Sigmoid colon (tissue), 7 donors: Measurements from ENCODE around the gene DES. TPM values are rescaled to one million over a fixed set of nuclear protein-coding genes. Genes with fewer than 3 reads are reported as not detected.

Experiments used
- DNase-seq: peaks from one replicate; pipeline ENCODE4 v3.0.0-alpha.2; 2019
- H3K27ac ChIP-seq, 4 donors: fragments of 200-600 bp; sonication (generic); one replicate each; pipeline ENCODE4 v1.5.1; 2016 to 2019; ENCODE audit warnings: mild to moderate bottlenecking in 1 of 4
- H3K27me3 ChIP-seq, 3 donors: fragments of 200-600 bp; sonication (generic); one replicate each; pipeline ENCODE4 v1.5.1; 2019; ENCODE audit warnings: mild to moderate bottlenecking in 1 of 3
- H3K36me3 ChIP-seq, 4 donors: fragments of 200-600 bp; sonication (generic); one replicate each; pipeline ENCODE4 v1.5.1; 2016 to 2019
- H3K4me1 ChIP-seq, 4 donors: fragments of 200-600 bp; sonication (generic); one replicate each; pipeline ENCODE4 v1.5.1; 2017 to 2019
- H3K4me3 ChIP-seq, 4 donors: fragments of 200-600 bp; sonication (generic); one replicate each; pipeline ENCODE4 v1.5.1; 2017 to 2019; ENCODE audit warnings: mild to moderate bottlenecking in 2 of 4, moderate library complexity in 1 of 4
- H3K9me3 ChIP-seq, 4 donors: fragments of 200-600 bp in 3 of 4; sonication (generic) in 3 of 4; one replicate each; pipeline versions ENCODE4 v1.5.1 to v1.6.1; 2013 to 2019
- CTCF ChIP-seq, 4 experiments: fragments of 450-650 bp in 3 of 4; fragments of 200-600 bp in 1 of 4; IDR thresholded peaks; one replicate each; pipeline ENCODE4 v1.5.1; 2016 to 2019; ENCODE audit warnings: antibody characterized with exemption in 4 of 4, mild to moderate bottlenecking in 3 of 4, moderate library complexity in 2 of 4
- EP300 ChIP-seq, 4 donors: sonication (generic); formaldehyde crosslinking; IDR thresholded peaks; one replicate each; pipeline ENCODE4 v1.6.1; 2017; ENCODE audit warnings: antibody characterized with exemption in 4 of 4
- POLR2A ChIP-seq, 2 donors: fragments of 450-650 bp; IDR thresholded peaks; one replicate each; pipeline ENCODE4 v1.6.1; 2016; ENCODE audit warnings: antibody characterized with exemption in 2 of 2, mild to moderate bottlenecking in 2 of 2, moderate library complexity in 2 of 2
- POLR2AphosphoS5 ChIP-seq, 4 donors: sonication (generic); formaldehyde crosslinking; IDR thresholded peaks; one replicate each; pipeline ENCODE4 v1.6.1; 2017; ENCODE audit warnings: antibody characterized with exemption in 4 of 4
- WGBS, 2 donors: extraction: QIAGEN DNeasy Blood & Tissue Kit; methylation state at CpG; one replicate each; pipeline ENCODE4 v1.1.7; 2013; 5-methylcytosine and 5-hydroxymethylcytosine counted together
- intact Hi-C: fragments of 100-400 bp; cut with DNase I; formaldehyde crosslinking; loops from one replicate; pipeline ENCODE4 v1.15.1; 2023
- polyA plus RNA-seq, 3 donors: library from polyadenylated mRNA; stranded (reverse); fragments of 200-250 nt; gene quantifications; one replicate each; pipeline ENCODE4 v1.2.3, GENCODE V29; 2013
- total RNA-seq, 4 donors: library from RNA; depleted of rRNA; stranded (reverse); fragments of >200 nt; gene quantifications; one replicate each; pipeline ENCODE4 v1.1.0, GENCODE V29; 2016
- donor health status: healthy with polysubstance abuse.
- donor health status: Bipolar disorder and iron deficiency.
- donor health status: healthy.

DES gene
- total and polyA plus RNA-seq, 7 donors = 35.1 to 30,562 (median 7,366) TPM

DNA sequence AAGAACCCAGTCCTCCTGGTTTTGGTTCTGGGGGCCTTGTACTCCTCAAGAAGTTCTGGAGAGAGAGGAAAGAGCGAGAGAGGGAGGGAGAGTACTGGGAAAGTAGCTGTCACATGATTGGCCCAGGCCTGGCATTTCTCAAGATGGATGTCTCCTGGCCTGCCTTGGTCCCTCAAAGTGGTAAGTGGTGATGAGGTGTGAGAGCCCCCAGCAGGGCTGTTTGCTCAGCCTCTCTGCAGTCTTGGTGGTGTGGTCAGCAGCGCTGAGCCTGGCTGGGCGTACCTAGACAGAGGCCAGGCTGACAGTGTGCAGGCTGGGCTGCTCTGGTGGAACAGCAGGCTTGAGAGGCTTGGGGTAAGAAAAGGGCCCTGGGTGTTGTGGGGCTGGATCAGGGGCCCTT, 19.0 kb downstream of the DES start:
- H3K9me3 ChIP-seq = no peaks in the 10 kb centered on the region

GRCh38 chr2:219437690-219438206, 19.6 kb downstream of the DES start:
- intact Hi-C loops = no loop called here
- Histone ChIP-seq H3K27ac (peak overlapping the region; percentile 96 to 99 (median 99)), H3K4me1 (peaks cover 0 to 80% (median 77%) of the 10 kb centered on the region in 4 donors), H3K36me3 (no peaks in the 10 kb centered on the region), H3K4me3 (no peak overlapping the region), H3K9me3 (no peaks in the 10 kb centered on the region), H3K27me3 (peaks cover 0 to 14% (median 13%) of the 10 kb centered on the region in 3 donors)
- TF ChIP-seq POLR2A (IDR thresholded peaks at IDR 0.05) (no peak), EP300 (IDR thresholded peaks at IDR 0.05) (no peak), CTCF (IDR thresholded peaks at IDR 0.05) (no peak), POLR2AphosphoS5 (IDR thresholded peaks at IDR 0.05) (peak in 1 of 4 donors; percentile 15)
- DNase-seq = peak; percentile 65
- 64 to 75% methylated on average over 6 of the region's 6 CpGs for WGBS, 2 donors

More for the DNA sequence above, 19.0 kb downstream of the DES start:
- peak; percentile 71 to 85 (median 80) for TF ChIP-seq POLR2AphosphoS5 (IDR thresholded peaks at IDR 0.05)
- no peak for TF ChIP-seq POLR2A (IDR thresholded peaks at IDR 0.05)
- TF ChIP-seq EP300 (IDR thresholded peaks at IDR 0.05) = peak in 2 of 4 donors; percentile 59 to 84
- peaks cover 0 to 13% (median 11%) of the 10 kb centered on the region in 3 donors for H3K27me3 ChIP-seq
- H3K4me3 ChIP-seq = no peak overlapping the region
- DNase-seq = peak; percentile 88
- peaks cover 0 to 77% (median 75%) of the 10 kb centered on the region in 4 donors for H3K4me1 ChIP-seq
- no peaks in the 10 kb centered on the region for H3K36me3 ChIP-seq
- intact Hi-C loops = no loop called here
- WGBS, 2 donors = 81 to 82% methylated on average over 3 of the region's 3 CpGs
- H3K27ac ChIP-seq = peak overlapping the region; percentile 96 to 99 (median 99)

DNA sequence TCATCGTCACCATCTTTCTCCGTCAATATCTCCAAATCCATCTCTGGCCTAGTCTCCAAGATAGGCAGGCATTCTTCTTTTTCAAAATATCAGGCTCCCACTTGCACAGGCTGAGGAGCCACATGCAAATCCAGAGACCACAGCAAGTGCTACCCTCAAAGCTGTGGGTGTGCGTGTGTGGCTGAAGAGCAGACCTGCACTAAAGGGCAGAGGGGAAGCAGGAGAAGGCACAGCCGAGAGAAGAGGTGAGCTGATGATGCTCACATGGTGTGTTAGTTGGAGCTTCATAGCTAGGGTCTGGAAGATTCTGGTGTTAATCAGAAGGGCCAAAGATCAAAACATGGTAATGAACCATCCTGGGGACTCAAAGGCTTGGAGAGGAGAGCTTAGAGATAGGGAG, 20.3 kb downstream of the DES start:
- intact Hi-C loops = no loop called here
- no peaks in the 10 kb centered on the region for H3K36me3 ChIP-seq
- TF ChIP-seq POLR2AphosphoS5 (IDR thresholded peaks at IDR 0.05) = no peak
- no peak for TF ChIP-seq POLR2A (IDR thresholded peaks at IDR 0.05)
- no peak for TF ChIP-seq EP300 (IDR thresholded peaks at IDR 0.05)
- TF ChIP-seq CTCF (IDR thresholded peaks at IDR 0.05) = no peak
- H3K4me1 ChIP-seq = peaks cover 0 to 85% (median 80%) of the 10 kb centered on the region in 4 donors
- peaks cover 0 to 20% (median 13%) of the 10 kb centered on the region in 3 donors for H3K27me3 ChIP-seq
- no peak for DNase-seq
- no peak overlapping the region for H3K4me3 ChIP-seq
- WGBS, 2 donors = 83 to 89% methylated on average over 4 of the region's 4 CpGs
- H3K27ac ChIP-seq = peak overlapping the region; percentile 96 to 99 (median 99)
- no peaks in the 10 kb centered on the region for H3K9me3 ChIP-seq

DNA sequence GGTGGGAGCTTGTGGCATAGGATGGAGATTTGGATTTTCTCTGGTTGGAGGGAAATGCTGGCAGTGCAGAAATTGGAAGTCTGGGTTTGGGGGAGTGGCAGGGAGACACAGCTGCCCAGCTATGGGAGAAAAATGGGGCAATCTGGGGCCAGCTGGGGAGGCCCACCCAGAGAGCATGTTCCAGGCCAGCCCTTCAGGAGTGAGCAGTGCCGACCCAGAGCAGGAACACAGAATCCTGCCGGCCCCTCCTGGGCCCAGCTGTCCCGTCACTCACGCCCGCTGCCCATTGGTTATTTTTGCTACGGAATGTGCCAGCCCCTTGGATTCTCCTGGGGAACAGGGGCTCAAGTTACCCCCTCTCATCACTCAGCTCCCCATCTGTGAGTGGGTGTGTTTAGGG, 21.3 kb downstream of the DES start:
- WGBS, 2 donors = 75 to 79% methylated on average over 6 of the region's 6 CpGs
- DNase-seq = no peak
- H3K4me3 ChIP-seq = no peak overlapping the region
- H3K4me1 ChIP-seq = peaks cover 0 to 87% (median 84%) of the 10 kb centered on the region in 4 donors
- intact Hi-C loops = no loop called here
- H3K9me3 ChIP-seq = no peaks in the 10 kb centered on the region
- H3K27me3 ChIP-seq = peaks cover 0 to 19% (median 17%) of the 10 kb centered on the region in 3 donors
- TF ChIP-seq POLR2AphosphoS5 (IDR thresholded peaks at IDR 0.05) (no peak), CTCF (IDR thresholded peaks at IDR 0.05) (no peak), EP300 (IDR thresholded peaks at IDR 0.05) (no peak), POLR2A (IDR thresholded peaks at IDR 0.05) (no peak)
- no peaks in the 10 kb centered on the region for H3K36me3 ChIP-seq
- peak overlapping the region; percentile 96 to 99 (median 99) for H3K27ac ChIP-seq

GRCh38 chr2:219440388-219441256, 22.4 kb downstream of the DES start:
- Histone ChIP-seq H3K4me1 (peaks cover 0 to 86% (median 82%) of the 10 kb centered on the region in 4 donors), H3K27me3 (peaks cover 0 to 11% (median 6%) of the 10 kb centered on the region in 3 donors), H3K9me3 (no peaks in the 10 kb centered on the region), H3K4me3 (peak overlapping the region in 3 of 4 donors; percentile 68 to 88 (median 82)), H3K27ac (peak overlapping the region; percentile 96 to 99 (median 99)), H3K36me3 (no peaks in the 10 kb centered on the region)
- intact Hi-C loops = no loop called here
- WGBS, 2 donors = 48 to 77% methylated on average over 6 of the region's 6 CpGs
- TF ChIP-seq POLR2AphosphoS5 (IDR thresholded peaks at IDR 0.05) (peak in 2 of 4 donors; percentile 7 to 12), POLR2A (IDR thresholded peaks at IDR 0.05) (no peak), EP300 (IDR thresholded peaks at IDR 0.05) (peak in 2 of 4 donors; percentile 26 to 60), CTCF (IDR thresholded peaks at IDR 0.05) (no peak)
- DNase-seq = no peak
